Mesendoderm (in vitro differentiated cells): ENCODE measurements around the gene LITAF.

ENCODE experiments used
- DNase-seq: peaks from one replicate; pipeline ENCODE4 v3.0.0; 2013
- H2AK5ac ChIP-seq: 2 replicates; pipeline ENCODE4 v1.6.1; 2013; ENCODE audit warnings: low read length, inconsistent platforms
- H2BK120ac ChIP-seq: 2 replicates; pipeline ENCODE4 v1.6.1; 2013; ENCODE audit warnings: low read depth, mild to moderate bottlenecking, low read length, moderate library complexity, mixed read lengths
- H2BK15ac ChIP-seq: replicated peaks from 2 replicates; pipeline ENCODE4 v1.6.1; 2013; ENCODE audit warnings: low read depth, mild to moderate bottlenecking, moderate library complexity
- H2BK5ac ChIP-seq: 2 replicates; pipeline ENCODE4 v1.6.1; 2013; ENCODE audit warnings: low read length, inconsistent platforms
- H3K18ac ChIP-seq: 2 replicates; pipeline ENCODE4 v1.6.1; 2013; ENCODE audit warnings: mild to moderate bottlenecking, low read length, mixed read lengths
- H3K23ac ChIP-seq: one replicate; pipeline ENCODE4 v1.6.1; 2013; ENCODE audit warnings: low read length
- H3K27ac ChIP-seq: 2 replicates; pipeline ENCODE4 v1.5.1; 2013; ENCODE audit warnings: low read depth, mild to moderate bottlenecking, inconsistent platforms, low read length, moderate library complexity
- H3K27me3 ChIP-seq: 2 replicates; pipeline ENCODE4 v1.6.1; 2013; ENCODE audit warnings: low read length, control low read depth, mild to moderate bottlenecking, inconsistent platforms; ENCODE audit not compliant: insufficient read depth, poor library complexity
- H3K36me3 ChIP-seq: 2 replicates; pipeline ENCODE4 v1.6.1; 2013; ENCODE audit warnings: low read length, inconsistent platforms; ENCODE audit not compliant: control insufficient read depth, insufficient read depth
- H3K4ac ChIP-seq: one replicate; pipeline ENCODE4 v1.6.1; 2013; ENCODE audit warnings: low read depth, mild to moderate bottlenecking, low read length, moderate library complexity
- H3K4me1 ChIP-seq: 2 replicates; pipeline ENCODE4 v1.6.1; 2013; ENCODE audit warnings: low read depth, low read length, inconsistent platforms; ENCODE audit not compliant: control insufficient read depth
- H3K4me2 ChIP-seq: 2 replicates; pipeline ENCODE4 v1.6.1; 2013; ENCODE audit warnings: low read length
- H3K4me3 ChIP-seq: 2 replicates; pipeline ENCODE4 v1.5.1; 2013; ENCODE audit warnings: mild to moderate bottlenecking, low read length
- H3K56ac ChIP-seq: one replicate; pipeline ENCODE4 v1.6.1; 2013; ENCODE audit warnings: low read length
- H3K79me1 ChIP-seq: 2 replicates; pipeline ENCODE4 v1.6.1; 2013; ENCODE audit warnings: low read length, inconsistent platforms
- H3K79me2 ChIP-seq: 2 replicates; pipeline ENCODE4 v1.6.1; 2013; ENCODE audit warnings: mild to moderate bottlenecking, low read length; ENCODE audit not compliant: control insufficient read depth, insufficient read depth
- H3K9ac ChIP-seq: 2 replicates; pipeline ENCODE4 v1.6.1; 2013; ENCODE audit warnings: low read length, inconsistent platforms
- H4K5ac ChIP-seq: one replicate; pipeline ENCODE4 v1.6.1; 2013; ENCODE audit warnings: low read length
- H4K8ac ChIP-seq: one replicate; pipeline ENCODE4 v1.6.1; 2013; ENCODE audit warnings: low read depth, mild to moderate bottlenecking, control low read depth, low read length, moderate library complexity
- WGBS: extraction: QIAGEN DNeasy Blood & Tissue Kit; methylation state at CpG from one replicate; pipeline ENCODE4 v1.1.7; 2013; ENCODE audit warnings: low lambda C conversion rate, missing lambda C conversion rate; ENCODE audit not compliant: insufficient coverage; ENCODE audit errors: extremely low coverage; 5-methylcytosine and 5-hydroxymethylcytosine counted together

The LITAF gene

GRCh38 chr16:11538880-11539279 is 47.8 kb downstream of the LITAF start:
- Histone ChIP-seq H2BK15ac (no peak overlapping the region), H3K23ac (no peak overlapping the region)

GRCh38 chr16:11536104-11536866 is 50.4 kb downstream of the LITAF start:
- H3K4me2 ChIP-seq = no peak overlapping the region
- no CpG with 5 or more reads among the region's 15 CpGs for WGBS
- no peak overlapping the region for H3K4ac ChIP-seq

More at GRCh38 chr16:11538880-11539279, 47.8 kb downstream of the LITAF start:
- no peak overlapping the region for H2BK5ac ChIP-seq
- H3K4me3 ChIP-seq = no peak overlapping the region
- no peak overlapping the region for H3K27ac ChIP-seq
- no peaks in the 10 kb centered on the region for H3K27me3 ChIP-seq
- H3K18ac ChIP-seq = no peak overlapping the region
- WGBS = no CpG with 5 or more reads among the region's 9 CpGs
- H3K4ac ChIP-seq = no peak overlapping the region
- no peak overlapping the region for H4K8ac ChIP-seq
- H3K79me2 ChIP-seq = no peaks in the 10 kb centered on the region
- no peaks in the 10 kb centered on the region for H3K79me1 ChIP-seq
- H2BK120ac ChIP-seq = no peak overlapping the region
- H3K4me2 ChIP-seq = no peak overlapping the region
- no peak overlapping the region for H3K9ac ChIP-seq
- H3K56ac ChIP-seq = peak overlapping the region; percentile 34
- no peaks in the 10 kb centered on the region for H3K36me3 ChIP-seq
- no peak for DNase-seq
- H2AK5ac ChIP-seq = no peak overlapping the region
- H3K4me1 ChIP-seq = no peaks in the 10 kb centered on the region
- H4K5ac ChIP-seq = no peak overlapping the region

GRCh38 chr16:11535494-11535893 is 51.2 kb downstream of the LITAF start:
- H3K4ac ChIP-seq = no peak overlapping the region
- no peaks in the 10 kb centered on the region for H3K4me1 ChIP-seq
- no peak overlapping the region for H3K4me3 ChIP-seq
- no peak overlapping the region for H3K23ac ChIP-seq
- H3K36me3 ChIP-seq = no peaks in the 10 kb centered on the region
- H2BK15ac ChIP-seq = no peak overlapping the region
- no peak overlapping the region for H4K8ac ChIP-seq
- H2AK5ac ChIP-seq = no peak overlapping the region
- no peak overlapping the region for H3K18ac ChIP-seq
- no peak overlapping the region for H3K27ac ChIP-seq
- WGBS = no CpG with 5 or more reads among the region's 11 CpGs
- no peak for DNase-seq
- H3K9ac ChIP-seq = no peak overlapping the region
- no peaks in the 10 kb centered on the region for H3K27me3 ChIP-seq
- H4K5ac ChIP-seq = no peak overlapping the region
- H3K79me1 ChIP-seq = no peaks in the 10 kb centered on the region
- H2BK120ac ChIP-seq = no peak overlapping the region
- no peak overlapping the region for H2BK5ac ChIP-seq
- H3K79me2 ChIP-seq = no peaks in the 10 kb centered on the region
- H3K56ac ChIP-seq = no peak overlapping the region
- H3K4me2 ChIP-seq = no peak overlapping the region

More at GRCh38 chr16:11536104-11536866, 50.4 kb downstream of the LITAF start:
- Histone ChIP-seq H2BK15ac (no peak overlapping the region), H3K79me2 (no peaks in the 10 kb centered on the region), H3K4me1 (no peaks in the 10 kb centered on the region), H2BK120ac (no peak overlapping the region), H3K36me3 (no peaks in the 10 kb centered on the region), H4K5ac (no peak overlapping the region), H2BK5ac (no peak overlapping the region), H3K23ac (no peak overlapping the region), H3K4me3 (no peak overlapping the region), H2AK5ac (no peak overlapping the region), H3K27ac (no peak overlapping the region), H3K56ac (no peak overlapping the region), H3K27me3 (no peaks in the 10 kb centered on the region), H4K8ac (no peak overlapping the region), H3K18ac (no peak overlapping the region), H3K9ac (no peak overlapping the region), H3K79me1 (no peaks in the 10 kb centered on the region)
- DNase-seq = no peak

- no peaks in the 10 kb centered on the region for H3K36me3 ChIP-seq
- H3K18ac ChIP-seq = no peak overlapping the region
- no peaks in the 10 kb centered on the region for H3K27me3 ChIP-seq
- H3K9ac ChIP-seq = no peak overlapping the region
- no peak for DNase-seq
- no peaks in the 10 kb centered on the region for H3K79me2 ChIP-seq
- no peak overlapping the region for H2AK5ac ChIP-seq
- no peak overlapping the region for H3K56ac ChIP-seq
- no peaks in the 10 kb centered on the region for H3K4me1 ChIP-seq
- no peak overlapping the region for H2BK15ac ChIP-seq
- WGBS = no CpG with 5 or more reads among the region's 2 CpGs
- H3K23ac ChIP-seq = no peak overlapping the region
- no peak overlapping the region for H3K27ac ChIP-seq
- H3K79me1 ChIP-seq = no peaks in the 10 kb centered on the region
- H3K4me2 ChIP-seq = no peak overlapping the region
- H3K4me3 ChIP-seq = no peak overlapping the region
- no peak overlapping the region for H4K5ac ChIP-seq
- no peak overlapping the region for H3K4ac ChIP-seq
- no peak overlapping the region for H2BK5ac ChIP-seq
- no peak overlapping the region for H2BK120ac ChIP-seq
- no peak overlapping the region for H4K8ac ChIP-seq
These were observed 52.5 kb downstream of the LITAF start for GRCh38 chr16:11534262-11534661.

GRCh38 chr16:11533588-11533987 is 53.1 kb downstream of the LITAF start:
- Histone ChIP-seq H2BK15ac (no peak overlapping the region), H3K4ac (no peak overlapping the region), H3K79me2 (no peaks in the 10 kb centered on the region), H2BK5ac (no peak overlapping the region), H4K5ac (no peak overlapping the region), H2BK120ac (no peak overlapping the region), H3K4me1 (no peaks in the 10 kb centered on the region), H3K79me1 (no peaks in the 10 kb centered on the region), H3K4me2 (no peak overlapping the region), H3K56ac (no peak overlapping the region), H3K27ac (no peak overlapping the region), H3K27me3 (no peaks in the 10 kb centered on the region), H3K23ac (no peak overlapping the region), H3K36me3 (no peaks in the 10 kb centered on the region), H4K8ac (no peak overlapping the region), H3K18ac (no peak overlapping the region), H2AK5ac (no peak overlapping the region), H3K4me3 (no peak overlapping the region), H3K9ac (no peak overlapping the region)
- no peak for DNase-seq
- no CpG with 5 or more reads among the region's 5 CpGs for WGBS
